HEK293T (cell line): ENCODE results near the gene EFCAB6.

Experiments
- FOXA1 ChIP-seq: fragments of 450-650 bp; IDR thresholded peaks from 2 replicates; pipeline ENCODE4 v1.6.1; 2016; ENCODE audit warnings: mild to moderate bottlenecking
- FOXK2 ChIP-seq: fragments of 450-650 bp; IDR thresholded peaks from 2 replicates; pipeline ENCODE4 v1.6.1; 2016; ENCODE audit warnings: mild to moderate bottlenecking
- L3MBTL2 ChIP-seq: fragments of 450-650 bp; conservative IDR thresholded peaks from 2 replicates; pipeline ENCODE4 v1.6.1; 2016; ENCODE audit warnings: mild to moderate bottlenecking
- LEF1 ChIP-seq: fragments of 450-650 bp; IDR thresholded peaks from 2 replicates; pipeline ENCODE4 v1.6.1; 2017; ENCODE audit warnings: mild to moderate bottlenecking, borderline replicate concordance
- SP1 ChIP-seq: fragments of 450-650 bp; IDR thresholded peaks from 2 replicates; pipeline ENCODE4 v1.6.1; 2017
- SUZ12 ChIP-seq: fragments of 450-650 bp; IDR thresholded peaks from 2 replicates; pipeline ENCODE4 v1.6.1; 2016; ENCODE audit warnings: mild to moderate bottlenecking

DNA sequence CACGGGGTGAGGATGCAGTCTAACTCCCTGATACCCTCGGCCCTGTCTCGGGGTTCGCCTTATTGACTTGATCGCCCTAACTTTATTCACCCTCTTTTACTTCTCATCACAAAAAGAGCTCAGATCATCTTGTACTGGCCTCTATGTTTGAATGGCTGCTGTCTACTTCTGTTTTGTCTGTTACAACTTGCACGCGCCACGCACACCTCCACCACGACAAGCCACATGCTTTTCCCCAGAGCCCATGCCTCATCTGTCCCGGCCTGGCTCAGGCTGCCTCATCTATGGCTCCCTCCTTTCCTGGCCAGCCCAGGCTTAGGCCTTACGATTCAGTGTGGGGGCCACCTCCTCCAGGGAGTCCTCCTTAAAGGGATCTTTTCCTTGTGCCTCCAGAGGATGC, 180.9 kb downstream of the EFCAB6 start:
- TF ChIP-seq FOXA1 (no peak), SUZ12 (no peak), L3MBTL2 (no peak), LEF1 (no peak), SP1 (no peak), FOXK2 (no peak)
